DMS79 treated with DMSO at 0.1 percent for 48 hours (cell line): Measurements from ENCODE around the gene GALNT17.

Experiments
- DNase-seq: peaks from one replicate; lab custom pipeline; 2025; lab: John Stamatoyannopoulos, UW

Gene GALNT17

GRCh38 chr7:71746006-71746405 lies 614.1 kb downstream of the GALNT17 start:
- DNase-seq, result no peak

GRCh38 chr7:71750290-71750689 lies 618.3 kb downstream of the GALNT17 start:
- no peak for DNase-seq

GRCh38 chr7:71752171-71752935 lies 620.4 kb downstream of the GALNT17 start:
- DNase-seq, result no peak

GRCh38 chr7:71753236-71753635 lies 621.3 kb downstream of the GALNT17 start:
- DNase-seq, result no peak

GRCh38 chr7:71753956-71754664 lies 622.2 kb downstream of the GALNT17 start:
- DNase-seq, result no peak

GRCh38 chr7:71754828-71755227 lies 622.9 kb downstream of the GALNT17 start:
- no peak for DNase-seq

GRCh38 chr7:71761336-71761735 lies 629.4 kb downstream of the GALNT17 start:
- no peak for DNase-seq
